ENCODE data around the gene ZNF862. TPM values are rescaled to one million over a fixed set of nuclear protein-coding genes. Genes with fewer than 3 reads are reported as not detected.

The ZNF862 gene
- total and polyA plus RNA-seq, 2 donors (not counting 3 experiments of a cell fraction or from before 2014, with no cell fraction given) = 10.8 to 14.7 TPM

- Histone ChIP-seq H3K27ac (ENCODE audit: insufficient read depth, low read depth, low read length) (no peak overlapping the region), H2AFZ (ENCODE audit: low read depth, low read length) (no peak overlapping the region), H3K4me1 (ENCODE audit: control insufficient read depth, extremely low read depth, insufficient read depth, low read length) (peaks cover 13% of the 10 kb centered on the region), H4K20me1 (replicated peaks; ENCODE audit: control insufficient read depth, extremely low read depth, insufficient read depth, low read length) (no peaks in the 10 kb centered on the region), H3K79me2 (ENCODE audit: control insufficient read depth, insufficient read depth, low read length) (no peaks in the 10 kb centered on the region), H3K27me3 (ENCODE audit: control insufficient read depth in 2 of 2, insufficient read depth in 2 of 2, low read length in 2 of 2) (no peaks in the 10 kb centered on the region), H3K4me2 (ENCODE audit: insufficient read depth, low read length) (no peak overlapping the region), H3K36me3 (ENCODE audit: control insufficient read depth in 2 of 2, extremely low read depth in 1 of 2, insufficient read depth in 2 of 2, low read length in 2 of 2) (no peaks in the 10 kb centered on the region), H3K9ac (replicated peaks; ENCODE audit: extremely low read depth, insufficient read depth, low read length) (no peak overlapping the region), H3K9me1 (replicated peaks; ENCODE audit: control insufficient read depth, extremely low read depth, insufficient read depth, low read length) (no peaks in the 10 kb centered on the region), H3K4me3 (replicated peaks in 1 of 3; ENCODE audit: insufficient read depth in 1 of 3, low read depth in 1 of 3, low read length in 3 of 3) (no peak overlapping the region), H3K9me3 (replicated peaks; ENCODE audit: control insufficient read depth, insufficient read depth, low read length) (no peaks in the 10 kb centered on the region)
- intact Hi-C loops (cut with micrococcal nuclease) (loop anchor here (5.0 kb wide), 1 partner anchor 94 kb away; no protein-coding TSS in a partner anchor), dilution Hi-C loops (cut with MboI; ENCODE audit: extremely low pct_ligation_motif_present, low sequenced_read_pairs) (no loop called here)
- TF ChIP-seq POLR2AphosphoS5 (IDR thresholded peaks at IDR 0.05; ENCODE audit: insufficient read depth, low read depth, low read length) (no peak), POLR2A (IDR thresholded peaks at IDR 0.05; ENCODE audit: low read depth, low read length) (no peak), FOS (IDR thresholded peaks at IDR 0.05; ENCODE audit: borderline replicate concordance, insufficient read depth, low read length) (no peak), JUN (IDR thresholded peaks at IDR 0.05; ENCODE audit: borderline replicate concordance, insufficient read depth, insufficient read length, low read depth) (no peak), GATA2 (IDR thresholded peaks at IDR 0.05; ENCODE audit: insufficient read depth, insufficient read length, low read depth, low read length) (no peak), MYC (IDR thresholded peaks at IDR 0.05; ENCODE audit: low read depth, low read length) (no peak), MAX (IDR thresholded peaks at IDR 0.05; ENCODE audit: insufficient read depth, insufficient read length) (no peak), EZH2 (IDR thresholded peaks at IDR 0.05; ENCODE audit: borderline replicate concordance, low read depth, low read length, severe bottlenecking) (no peak)
- TF ChIP-seq, protein P1, sequence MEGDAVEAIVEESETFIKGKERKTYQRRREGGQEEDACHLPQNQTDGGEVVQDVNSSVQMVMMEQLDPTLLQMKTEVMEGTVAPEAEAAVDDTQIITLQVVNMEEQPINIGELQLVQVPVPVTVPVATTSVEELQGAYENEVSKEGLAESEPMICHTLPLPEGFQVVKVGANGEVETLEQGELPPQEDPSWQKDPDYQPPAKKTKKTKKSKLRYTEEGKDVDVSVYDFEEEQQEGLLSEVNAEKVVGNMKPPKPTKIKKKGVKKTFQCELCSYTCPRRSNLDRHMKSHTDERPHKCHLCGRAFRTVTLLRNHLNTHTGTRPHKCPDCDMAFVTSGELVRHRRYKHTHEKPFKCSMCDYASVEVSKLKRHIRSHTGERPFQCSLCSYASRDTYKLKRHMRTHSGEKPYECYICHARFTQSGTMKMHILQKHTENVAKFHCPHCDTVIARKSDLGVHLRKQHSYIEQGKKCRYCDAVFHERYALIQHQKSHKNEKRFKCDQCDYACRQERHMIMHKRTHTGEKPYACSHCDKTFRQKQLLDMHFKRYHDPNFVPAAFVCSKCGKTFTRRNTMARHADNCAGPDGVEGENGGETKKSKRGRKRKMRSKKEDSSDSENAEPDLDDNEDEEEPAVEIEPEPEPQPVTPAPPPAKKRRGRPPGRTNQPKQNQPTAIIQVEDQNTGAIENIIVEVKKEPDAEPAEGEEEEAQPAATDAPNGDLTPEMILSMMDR (IDR thresholded peaks at IDR 0.05; ENCODE audit: extremely low read depth in 1 of 2, insufficient read depth in 1 of 2, low read depth in 1 of 2, low read length in 2 of 2) = no peak
- FAIRE-seq (peak; percentile 35), DNase-seq (ENCODE audit: low read depth, low spot score) (no peak)
- CTCF ChIA-PET = interaction anchor here (1.2 to 1.7 kb wide), 4 partner anchors 9 to 33 kb away, joined by 5 to 8 read pairs (median 6); partner anchors contain the start of gene ZNF862
- no TSS peak for BruUV-seq (replicated peaks)
- POLR2A ChIA-PET = no interaction called here
These were observed 32.7 kb downstream of the ZNF862 start for GRCh38 chr7:149870701-149871483.

Measured in endothelial cell of umbilical vein (primary cell).